Activated CD8-positive, alpha-beta memory T cell treated with anti-CD3 and anti-CD28 coated beads, Interleukin-2, amount 10 ng/mL, durations not matched to agents 7 days and 5 days (primary cell): Measurements from ENCODE around the gene TGM1. TPM values are rescaled to one million over a fixed set of nuclear protein-coding genes. Genes with fewer than 3 reads are reported as not detected.
"Not testable (repeated sequence)": the region's sequence is repeated elsewhere in the genome, so short reads cannot be mapped to it uniquely, and the experiment has no call there.

Experiments used
- ATAC-seq: fragments of 150-1000 bp; cut with Tn5 transposase; one replicate; pipeline ENCODE4 v1.10.0; 2021; ENCODE audit warnings: moderate library complexity
- CTCF ChIA-PET: fragments of 350-600 bp; sonication (Branson Sonifier 250); formaldehyde crosslinking; loops from one replicate; lab custom pipeline; 2021; ENCODE audit warnings: antibody characterized with exemption; lab: Charles Lee
- DNase-seq: peaks from one replicate; pipeline ENCODE4 v3.0.0-alpha.2; 2020
- H3K27ac Mint-ChIP-seq: one replicate; pipeline ENCODE4 v1.8.0; 2021; ENCODE audit warnings: mild to moderate bottlenecking, mixed read lengths
- H3K27me3 Mint-ChIP-seq: one replicate; pipeline ENCODE4 v1.8.0; 2021; ENCODE audit warnings: mixed read lengths
- H3K36me3 Mint-ChIP-seq: one replicate; pipeline ENCODE4 v1.8.0; 2021; ENCODE audit warnings: mild to moderate bottlenecking, mixed read lengths
- H3K4me1 Mint-ChIP-seq: one replicate; pipeline ENCODE4 v1.8.0; 2021; ENCODE audit warnings: mixed read lengths
- H3K4me3 Mint-ChIP-seq: one replicate; pipeline ENCODE4 v1.8.0; 2021; ENCODE audit warnings: mild to moderate bottlenecking, moderate library complexity, mixed read lengths
- H3K9me3 Mint-ChIP-seq: one replicate; pipeline ENCODE4 v1.8.0; 2022; ENCODE audit warnings: low read depth, mixed read lengths
- total RNA-seq, 2 experiments: library from RNA; stranded (reverse); gene quantifications; one replicate each; pipeline ENCODE4 v1.2.3, GENCODE V29; 2021

Gene TGM1
- total RNA-seq, 2 experiments from 2014 or later, result 3.0 to 5.1 TPM

DNA sequence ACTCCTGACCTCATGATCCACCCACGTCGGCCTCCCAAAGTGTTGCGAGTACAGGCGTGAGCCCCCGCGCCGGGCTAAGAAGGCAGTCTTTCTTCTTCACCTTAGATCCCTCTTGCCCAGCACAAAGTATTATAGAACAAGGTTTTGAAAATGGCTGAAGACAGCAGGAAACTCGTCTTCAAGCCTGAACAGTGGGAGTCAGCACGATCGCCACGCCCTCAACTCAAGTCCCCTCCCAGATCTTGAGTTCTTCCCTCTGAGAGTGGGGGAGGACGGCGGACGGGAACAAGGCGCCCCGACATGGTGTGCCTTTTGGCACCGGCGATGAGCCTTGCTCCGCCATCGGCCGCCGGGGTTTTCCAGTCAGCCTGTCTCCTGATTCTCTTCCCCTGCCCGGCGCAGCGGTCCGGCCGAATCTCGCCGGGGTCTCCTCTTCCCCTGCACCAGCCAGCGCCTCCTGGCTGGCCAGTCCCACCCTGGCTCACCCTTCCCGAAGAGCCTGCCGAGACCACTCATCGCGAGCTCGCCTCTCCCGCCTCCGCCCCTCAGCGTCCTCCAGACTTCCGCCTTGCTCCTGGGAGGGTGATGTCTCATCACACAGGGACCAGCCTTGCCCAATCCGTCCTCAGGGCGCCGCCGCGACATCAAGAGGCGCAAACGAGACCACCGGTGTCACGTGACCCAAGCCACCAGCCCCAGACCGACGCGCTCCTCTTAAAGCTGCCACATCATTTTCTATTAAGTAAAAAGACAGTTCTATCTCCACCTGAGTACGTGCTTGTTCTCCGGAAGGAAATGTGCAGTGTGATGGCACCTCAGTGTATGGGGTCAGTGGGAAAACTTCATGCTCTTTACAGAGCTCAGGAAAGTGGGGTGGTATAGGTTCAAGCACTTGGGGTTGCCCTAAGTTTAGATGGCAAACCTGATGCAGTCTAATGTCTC is 49.8 kb downstream of the TGM1 start, which contains the start of gene CHMP4A:
Gene CHMP4A, minus strand, starts transcription at position 565 of the 942 bp plus-strand sequence. Its CDS starts 49 bp downstream, at position 516.
- CTCF ChIA-PET, result interaction anchor here (0.5 to 5.8 kb wide), 16 partner anchors 11 to 218 kb away, joined by 3 to 48 read pairs (median 6); partner anchors contain the start of genes CIDEB, DHRS1, IPO4 and IRF9
- Mint-ChIP-seq H3K4me1 (peaks cover 49% of the 10 kb centered on the region), H3K9me3 (no peaks in the 10 kb centered on the region), H3K36me3 (peaks cover 39% of the 10 kb centered on the region), H3K4me3 (peak within 1 kb of the TSS; percentile 99), H3K27ac (peak within 1 kb of the TSS; percentile 99), H3K27me3 (no peaks in the 10 kb centered on the region)
- DNase-seq (peak; percentile 99), ATAC-seq (peak; percentile 85)

DNA sequence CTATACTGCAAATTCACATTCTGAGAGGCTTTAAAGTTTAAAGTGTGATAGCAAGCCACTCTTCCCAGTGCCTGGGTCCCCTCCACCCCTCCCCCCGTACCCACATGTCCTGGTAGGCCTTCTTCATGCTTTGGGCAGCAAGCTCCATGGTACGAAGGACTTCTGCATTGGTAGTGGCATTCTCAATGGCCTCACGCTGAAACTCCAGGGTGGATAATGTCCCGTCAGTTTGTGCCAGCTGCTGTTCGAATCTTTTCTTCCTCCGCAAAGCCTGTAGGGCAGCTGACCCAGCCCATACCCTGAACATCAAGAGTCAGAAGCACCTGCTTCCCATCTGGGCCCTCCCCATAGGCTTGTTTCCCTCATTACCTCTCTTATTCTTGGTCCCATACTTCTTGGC is 51.7 kb downstream of the TGM1 start:
- H3K4me3 Mint-ChIP-seq, result peak overlapping the region; percentile 99

DNA sequence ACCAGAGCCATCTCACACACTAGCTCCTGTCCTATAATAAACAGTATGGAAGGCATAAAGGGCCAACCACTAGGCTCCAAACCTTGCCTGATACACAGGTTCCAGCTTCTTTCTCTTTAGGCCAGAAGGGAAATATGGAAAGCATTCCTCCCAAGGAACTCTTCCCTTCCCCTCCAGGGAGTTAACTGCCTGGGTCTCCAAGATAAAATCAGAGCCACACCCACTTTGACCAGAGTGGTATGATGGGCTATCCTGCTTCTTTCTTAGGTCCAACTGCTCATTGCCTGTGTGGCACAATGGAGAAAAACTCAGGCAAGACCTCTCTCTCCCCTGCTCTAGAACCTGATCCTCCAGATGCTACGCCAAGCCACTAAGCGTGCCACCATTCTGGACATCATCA is 55.4 kb downstream of the TGM1 start:
- ATAC-seq (no peak), DNase-seq (no peak)
- peaks cover 70% of the 10 kb centered on the region for H3K36me3 Mint-ChIP-seq
- peaks cover 4% of the 10 kb centered on the region for H3K9me3 Mint-ChIP-seq
- no peak overlapping the region for H3K4me3 Mint-ChIP-seq
- H3K4me1 Mint-ChIP-seq, result peaks cover 22% of the 10 kb centered on the region
- CTCF ChIA-PET, result interaction anchor here (1.1 kb wide), 1 partner anchor 64 kb away, joined by 3 read pairs; the partner anchor contains the start of gene RABGGTA
- H3K27me3 Mint-ChIP-seq, result no peaks in the 10 kb centered on the region
- no peak overlapping the region for H3K27ac Mint-ChIP-seq

More for the DNA sequence above, 51.7 kb downstream of the TGM1 start:
- Mint-ChIP-seq H3K36me3 (peaks cover 51% of the 10 kb centered on the region), H3K27ac (peak overlapping the region; percentile 99), H3K27me3 (no peaks in the 10 kb centered on the region), H3K4me1 (peaks cover 47% of the 10 kb centered on the region), H3K9me3 (no peaks in the 10 kb centered on the region)
- DNase-seq (no peak), ATAC-seq (no peak)
- CTCF ChIA-PET, result interaction anchor here (1.0 to 5.8 kb wide), 3 partner anchors 8 to 87 kb away, joined by 4 to 41 read pairs (median 17); partner anchors contain the start of genes DHRS1, IRF9 and NOP9

DNA sequence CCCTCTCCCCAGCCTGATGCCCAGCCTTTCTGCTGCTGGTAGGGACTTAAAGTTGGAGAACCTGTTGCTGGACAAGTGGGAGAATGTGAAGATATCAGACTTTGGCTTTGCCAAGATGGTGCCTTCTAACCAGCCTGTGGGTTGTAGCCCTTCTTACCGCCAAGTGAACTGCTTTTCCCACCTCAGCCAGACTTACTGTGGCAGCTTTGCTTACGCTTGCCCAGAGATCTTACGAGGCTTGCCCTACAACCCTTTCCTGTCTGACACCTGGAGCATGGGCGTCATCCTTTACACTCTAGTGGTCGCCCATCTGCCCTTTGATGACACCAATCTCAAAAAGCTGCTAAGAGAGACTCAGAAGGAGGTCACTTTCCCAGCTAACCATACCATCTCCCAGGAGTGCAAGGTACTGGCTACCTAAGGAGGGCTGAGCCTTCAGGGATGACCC is 55.8 kb downstream of the TGM1 start:
- Mint-ChIP-seq H3K27ac (no peak overlapping the region), H3K4me1 (peaks cover 19% of the 10 kb centered on the region), H3K9me3 (peaks cover 5% of the 10 kb centered on the region), H3K27me3 (no peaks in the 10 kb centered on the region), H3K4me3 (no peak overlapping the region), H3K36me3 (peaks cover 75% of the 10 kb centered on the region)
- DNase-seq (no peak), ATAC-seq (no peak)
- CTCF ChIA-PET, result interaction anchor here (1.1 kb wide), 1 partner anchor 65 kb away, joined by 3 read pairs; the partner anchor contains the start of gene RABGGTA

DNA sequence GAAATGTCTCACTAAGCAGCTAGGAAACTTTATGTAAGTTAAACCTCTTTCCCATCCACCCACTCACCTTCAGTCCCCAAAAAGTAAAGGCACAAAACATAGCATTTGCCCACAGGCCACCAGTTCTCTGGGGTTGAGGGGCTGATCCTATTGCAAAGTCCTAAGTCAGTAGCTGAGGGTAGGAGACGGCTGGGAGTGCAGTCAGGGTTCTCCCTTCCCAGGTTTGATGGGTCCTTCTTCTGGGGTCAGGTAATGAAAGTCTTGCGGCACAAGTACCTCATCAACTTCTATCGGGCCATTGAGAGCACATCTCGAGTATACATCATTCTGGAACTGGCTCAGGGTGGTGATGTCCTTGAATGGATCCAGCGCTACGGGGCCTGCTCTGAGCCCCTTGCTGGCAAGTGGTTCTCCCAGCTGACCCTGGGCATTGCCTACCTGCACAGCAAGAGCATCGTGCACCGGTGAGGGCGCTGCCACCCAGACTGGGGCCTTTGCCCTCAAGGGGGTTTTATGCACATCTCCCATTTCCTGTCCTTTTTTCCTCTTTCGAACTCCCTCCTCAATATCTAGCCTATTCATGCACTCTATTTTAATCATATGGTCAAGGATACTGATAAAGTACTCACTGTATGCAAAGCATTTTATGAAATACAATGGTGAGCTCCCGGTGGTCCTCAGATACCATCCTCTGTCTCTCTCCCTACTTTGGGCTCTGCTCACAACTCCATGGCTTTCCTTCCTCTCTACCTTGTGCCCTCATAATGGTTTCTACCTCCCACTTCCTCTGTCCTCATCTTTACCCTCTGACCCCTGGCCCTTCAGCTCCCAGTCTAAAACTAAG is 56.5 kb downstream of the TGM1 start:
- peaks cover 7% of the 10 kb centered on the region for H3K9me3 Mint-ChIP-seq
- no peaks in the 10 kb centered on the region for H3K27me3 Mint-ChIP-seq
- CTCF ChIA-PET, result interaction anchor here (0.8 to 1.1 kb wide), 2 partner anchors 10 to 65 kb away, joined by 3 read pairs; partner anchors contain the start of genes MDP1 and RABGGTA
- no peak overlapping the region for H3K27ac Mint-ChIP-seq
- no peak for DNase-seq
- no peak for ATAC-seq
- H3K36me3 Mint-ChIP-seq, result peaks cover 77% of the 10 kb centered on the region
- H3K4me3 Mint-ChIP-seq, result no peak overlapping the region
- peaks cover 14% of the 10 kb centered on the region for H3K4me1 Mint-ChIP-seq

DNA sequence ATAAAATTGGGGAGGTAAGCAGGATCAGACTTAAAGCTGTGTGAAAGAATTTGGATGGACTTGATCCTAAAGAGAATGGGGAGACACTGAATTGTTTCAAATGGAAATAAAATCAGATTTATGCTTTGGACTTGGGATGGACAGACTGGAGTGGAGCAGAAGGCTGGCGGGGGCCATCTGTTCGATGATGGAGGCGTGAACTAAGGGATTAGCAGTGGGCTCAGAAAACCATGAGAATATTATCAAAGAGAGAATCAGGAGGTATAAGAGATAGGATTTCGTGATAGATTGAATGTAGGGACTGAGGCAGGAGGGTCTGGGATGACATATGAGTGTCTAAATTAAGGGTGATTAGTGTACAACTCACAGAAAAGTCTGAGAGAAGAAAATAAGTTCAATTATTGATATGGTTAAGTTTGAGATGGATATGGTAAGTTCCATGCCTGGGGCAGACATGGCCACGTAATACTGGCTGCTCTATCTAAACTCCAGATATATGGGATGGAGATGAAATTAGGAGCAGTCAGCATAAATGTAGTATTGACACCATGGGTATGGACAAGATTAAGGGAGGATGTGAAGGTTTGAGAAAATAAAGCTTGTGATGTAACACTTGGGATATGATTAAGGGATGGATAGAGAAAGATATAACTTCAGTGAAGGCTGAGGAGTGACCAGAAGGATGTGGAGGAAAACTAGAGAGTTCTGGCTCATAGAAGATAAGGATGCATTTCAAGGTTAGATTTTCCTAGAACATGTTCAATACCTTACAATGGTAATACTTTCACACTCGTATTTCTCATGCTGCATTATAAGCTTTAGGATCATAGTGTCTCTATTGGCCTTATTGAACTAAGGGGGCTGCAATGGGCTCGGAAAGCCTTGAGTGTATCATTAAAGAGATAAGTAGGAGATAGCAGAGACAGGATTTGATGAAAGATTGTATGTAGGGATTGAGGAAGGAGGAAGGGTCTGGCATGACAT is 58.5 kb downstream of the TGM1 start:
- ATAC-seq (no peak), DNase-seq (no peak)
- peaks cover 77% of the 10 kb centered on the region for H3K36me3 Mint-ChIP-seq
- CTCF ChIA-PET, result no interaction called here
- no peak overlapping the region for H3K4me3 Mint-ChIP-seq
- H3K27me3 Mint-ChIP-seq, result no peaks in the 10 kb centered on the region
- peaks cover 11% of the 10 kb centered on the region for H3K4me1 Mint-ChIP-seq
- H3K27ac Mint-ChIP-seq, result no peak overlapping the region
- peaks cover 10% of the 10 kb centered on the region for H3K9me3 Mint-ChIP-seq

DNA sequence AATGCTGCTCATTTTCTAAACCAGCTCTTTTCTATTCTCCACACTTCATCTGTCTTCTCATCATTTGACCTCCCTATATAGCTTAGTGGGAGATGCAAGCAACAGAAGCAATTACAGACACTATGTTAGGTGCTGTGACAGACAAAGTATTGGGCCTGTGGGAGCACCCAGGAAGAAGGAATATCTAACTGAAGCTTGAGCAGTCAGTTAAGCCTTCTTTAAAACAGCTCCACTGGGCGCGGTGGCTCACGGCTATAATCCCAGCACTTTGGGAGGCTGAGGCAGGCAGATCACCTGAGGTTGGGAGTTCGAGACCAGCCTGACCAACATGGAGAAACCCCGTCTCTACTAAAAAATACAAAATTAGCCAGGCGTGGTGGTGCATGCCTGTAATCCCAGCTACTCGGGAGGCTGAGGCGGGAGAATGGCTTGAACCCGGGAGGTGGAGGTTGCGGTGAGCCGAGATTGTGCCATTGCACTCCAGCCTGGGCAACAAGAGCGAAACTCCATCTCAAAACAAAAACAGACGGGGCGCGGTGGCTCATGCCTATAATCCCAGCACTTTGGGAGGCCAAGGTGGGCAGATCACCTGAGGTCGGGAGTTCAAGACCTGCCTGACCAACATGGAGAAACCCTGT is 59.6 kb downstream of the TGM1 start:
- H3K4me1 Mint-ChIP-seq, result peaks cover 20% of the 10 kb centered on the region

DNA sequence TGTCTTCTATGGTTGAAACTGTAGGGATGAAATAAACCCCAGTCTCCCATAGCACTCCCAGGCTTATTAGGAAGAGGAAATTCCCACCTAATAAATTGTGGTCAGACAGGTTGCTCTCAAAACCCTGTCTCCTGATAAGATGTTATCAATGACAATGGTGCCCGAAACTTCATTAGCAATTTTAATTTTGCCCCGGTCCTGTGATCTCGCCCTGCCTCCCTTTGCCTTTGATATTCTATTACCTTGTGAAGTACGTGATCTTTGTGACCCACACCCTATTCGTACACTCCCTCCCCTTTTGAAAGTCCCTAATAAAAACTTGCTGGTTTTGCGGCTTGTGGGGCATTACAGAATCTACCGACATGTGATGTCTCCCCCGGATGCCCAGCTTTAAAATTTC is 60.4 kb downstream of the TGM1 start:
- CTCF ChIA-PET, result interaction anchor here (0.9 kb wide), 2 partner anchors 9 to 108 kb away, joined by 3 to 4 read pairs; no protein-coding TSS in a partner anchor
- Mint-ChIP-seq H3K4me1 (peaks cover 23% of the 10 kb centered on the region), H3K36me3 (peaks cover 76% of the 10 kb centered on the region), H3K9me3 (peaks cover 11% of the 10 kb centered on the region)
- ATAC-seq, H3K27me3 Mint-ChIP-seq, H3K27ac Mint-ChIP-seq, H3K4me3 Mint-ChIP-seq, DNase-seq: not testable (repeated sequence)

More for the DNA sequence above, 59.6 kb downstream of the TGM1 start:
- H3K27ac Mint-ChIP-seq, ATAC-seq, DNase-seq, H3K27me3 Mint-ChIP-seq, H3K4me3 Mint-ChIP-seq: not testable (repeated sequence)
- Mint-ChIP-seq H3K9me3 (peaks cover 11% of the 10 kb centered on the region), H3K36me3 (peaks cover 80% of the 10 kb centered on the region)
- CTCF ChIA-PET, result interaction anchor here (0.9 kb wide), 2 partner anchors 9 to 107 kb away, joined by 3 to 4 read pairs; no protein-coding TSS in a partner anchor

Other genes starting within 250 kb of the TGM1 start
- gene CARMIL3, start 211.2 kb downstream of the TGM1 start, total RNA-seq, result 1 to 10 TPM; 2.9 to 3.3 TPM
- gene CPNE6, start 191.6 kb downstream of the TGM1 start, total RNA-seq, result under 1 TPM in 1 of 2 experiments, not detected in 1; 0.12 TPM
- gene PCK2, start 168.9 kb downstream of the TGM1 start, total RNA-seq, result 10 to 100 TPM; 61.7 to 87.0 TPM
- 10 to 100 TPM; 86.3 to 94.4 TPM for gene DCAF11, start 148.4 kb downstream of the TGM1 start, total RNA-seq
- gene NRL, start 148.2 kb downstream of the TGM1 start, total RNA-seq, result 1 to 10 TPM; 2.6 to 3.2 TPM
- under 1 TPM; 0.77 to 0.91 TPM for gene FITM1, start 132.5 kb downstream of the TGM1 start, total RNA-seq
- 100 to 1,000 TPM; 420 to 454 TPM for gene PSME1, start 127.0 kb downstream of the TGM1 start, total RNA-seq
- gene EMC9, start 121.6 kb downstream of the TGM1 start, total RNA-seq, result 10 to 100 TPM; 45.5 to 56.1 TPM
- 100 to 1,000 TPM; 577 to 623 TPM for gene PSME2, start 116.6 kb downstream of the TGM1 start, total RNA-seq
- gene RNF31, start 115.7 kb downstream of the TGM1 start, total RNA-seq, result 100 to 1,000 TPM; 129 to 149 TPM
- 100 to 1,000 TPM; 238 to 295 TPM for gene IRF9, start 101.9 kb downstream of the TGM1 start, total RNA-seq
- 10 to 100 TPM; 52.9 to 92.8 TPM for gene REC8, start 91.1 kb downstream of the TGM1 start, total RNA-seq
- gene IPO4, start 74.4 kb downstream of the TGM1 start, total RNA-seq, result 10 to 100 TPM; 32.4 to 54.9 TPM
- gene TM9SF1, start 67.7 kb downstream of the TGM1 start, total RNA-seq, result 10 to 100 TPM; 26.7 to 32.8 TPM
- gene TSSK4, start 57.5 kb downstream of the TGM1 start, total RNA-seq, result under 1 TPM in 1 of 2 experiments, not detected in 1; 0.42 TPM
- 10 to 100 TPM; 80.5 to 82.5 TPM for gene CHMP4A, start 49.7 kb downstream of the TGM1 start, total RNA-seq
- gene MDP1, start 47.1 kb downstream of the TGM1 start, total RNA-seq, result 10 to 100 TPM; 11.4 to 16.9 TPM
- gene NEDD8, start 30.8 kb downstream of the TGM1 start, total RNA-seq, result 100 to 1,000 TPM; 181 to 205 TPM
- gene GMPR2, start 30.2 kb downstream of the TGM1 start, total RNA-seq, result 10 to 100 TPM; 70.6 to 71.3 TPM
- 100 to 1,000 TPM; 111 to 130 TPM for gene TINF2, start 20.6 kb downstream of the TGM1 start, total RNA-seq
- gene RABGGTA, start 8.4 kb upstream of the TGM1 start, total RNA-seq, result 10 to 100 TPM; 34.3 to 44.6 TPM
- 10 to 100 TPM; 14.2 to 26.5 TPM for gene DHRS1, start 36.6 kb upstream of the TGM1 start, total RNA-seq
- gene NOP9, start 36.7 kb upstream of the TGM1 start, total RNA-seq, result 10 to 100 TPM; 34.2 to 38.3 TPM
- gene CIDEB, start 44.8 kb upstream of the TGM1 start, total RNA-seq, result 10 to 100 TPM; 24.5 to 44.2 TPM
- 10 to 100 TPM; 12.6 to 18.8 TPM for gene LTB4R2, start 47.0 kb upstream of the TGM1 start, total RNA-seq
- gene LTB4R, start 48.3 kb upstream of the TGM1 start, total RNA-seq, result 10 to 100 TPM; 15.6 to 32.5 TPM
- 1 to 10 TPM; 1.6 to 3.4 TPM for gene ADCY4, start 71.9 kb upstream of the TGM1 start, total RNA-seq
- gene RIPK3, start 76.8 kb upstream of the TGM1 start, total RNA-seq, result 10 to 100 TPM; 22.9 to 29.4 TPM
- gene NFATC4, start 105.0 kb upstream of the TGM1 start, total RNA-seq, result 1 to 10 TPM in 1 of 2 experiments, not detected in 1; 1.3 TPM
- gene NYNRIN, start 135.8 kb upstream of the TGM1 start, total RNA-seq, result under 1 TPM; 0.05 to 0.50 TPM
- gene CBLN3, start 166.5 kb upstream of the TGM1 start, total RNA-seq, result 1 to 10 TPM; 5.0 to 7.1 TPM
- 10 to 100 TPM; 73.3 to 81.2 TPM for gene KHNYN, start 166.8 kb upstream of the TGM1 start, total RNA-seq
- gene SDR39U1, start 179.6 kb upstream of the TGM1 start, total RNA-seq, result 10 to 100 TPM; 45.6 to 45.9 TPM
- not detected for gene CMA1, start 245.1 kb upstream of the TGM1 start, total RNA-seq